Nucleus accumbens (tissue), 56 donors: ENCODE results near the gene MAGEA9B.
"Not testable (repeated sequence)": the region's sequence is repeated elsewhere in the genome, so short reads cannot be mapped to it uniquely, and the experiment has no call there.

ENCODE experiments used
- DNase-seq, 56 donors: peaks; one replicate each; lab custom pipeline; 2025; lab: John Stamatoyannopoulos, UW

The MAGEA9B gene

DNA sequence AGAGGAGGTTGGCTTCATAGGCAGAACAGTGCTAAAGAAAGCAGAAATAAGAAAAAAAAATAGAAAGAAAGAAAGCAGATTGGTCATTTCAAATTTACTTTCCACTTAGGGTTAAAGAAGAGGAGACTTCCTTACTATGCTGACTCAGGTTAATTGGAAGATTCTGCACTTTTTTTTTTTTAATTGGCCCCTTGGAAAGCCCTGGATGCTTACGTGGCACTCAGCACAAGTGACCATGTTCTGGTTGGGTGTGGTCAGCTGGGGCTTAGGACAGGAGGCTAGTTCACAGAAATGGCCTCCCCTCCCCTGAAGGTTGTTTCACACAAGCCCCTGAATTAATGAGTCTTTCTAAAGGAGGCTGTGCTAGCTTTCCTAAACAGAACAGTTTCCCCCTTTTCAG, 14.5 kb downstream of the MAGEA9B start:
- DNase-seq: no peak

DNA sequence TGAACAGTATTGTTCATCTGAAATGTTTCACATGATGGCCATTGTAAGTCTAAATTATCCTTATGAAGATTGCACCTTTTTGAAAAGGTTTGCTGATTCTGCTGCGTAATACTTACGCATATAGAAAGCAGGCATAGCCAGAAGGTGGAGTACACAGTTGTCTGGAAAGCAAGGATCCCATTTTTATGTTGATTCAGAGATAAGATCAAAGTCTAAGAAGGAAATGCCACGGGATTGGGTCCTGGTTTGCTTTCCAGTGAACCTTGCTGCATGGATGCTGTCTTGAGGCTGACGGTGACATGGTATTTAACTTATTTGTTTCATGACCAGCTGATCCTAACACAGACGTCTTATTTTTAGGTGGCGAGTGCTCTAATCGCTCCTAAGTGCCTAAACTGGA, 15.5 kb downstream of the MAGEA9B start:
- DNase-seq: no peak

DNA sequence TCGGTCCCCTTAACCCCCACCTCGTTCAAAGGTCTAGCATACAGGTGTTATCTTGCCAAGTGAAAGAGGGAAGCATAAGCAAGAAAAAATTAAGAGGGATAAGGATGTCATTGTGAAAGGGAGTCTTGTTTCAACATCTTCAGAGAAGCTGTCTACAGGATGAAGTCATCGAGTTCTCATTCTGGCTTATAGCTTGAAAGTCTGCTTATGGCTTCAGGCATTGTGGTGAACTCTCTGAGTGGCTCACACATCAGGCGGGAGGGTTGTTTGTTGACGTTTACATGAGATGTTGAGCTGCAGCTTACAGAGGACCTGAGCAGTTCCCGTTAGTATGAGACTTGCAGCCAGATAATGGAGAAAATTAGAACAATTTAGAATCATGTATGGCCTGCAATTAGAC, 16.6 kb downstream of the MAGEA9B start:
- no peak for DNase-seq

DNA sequence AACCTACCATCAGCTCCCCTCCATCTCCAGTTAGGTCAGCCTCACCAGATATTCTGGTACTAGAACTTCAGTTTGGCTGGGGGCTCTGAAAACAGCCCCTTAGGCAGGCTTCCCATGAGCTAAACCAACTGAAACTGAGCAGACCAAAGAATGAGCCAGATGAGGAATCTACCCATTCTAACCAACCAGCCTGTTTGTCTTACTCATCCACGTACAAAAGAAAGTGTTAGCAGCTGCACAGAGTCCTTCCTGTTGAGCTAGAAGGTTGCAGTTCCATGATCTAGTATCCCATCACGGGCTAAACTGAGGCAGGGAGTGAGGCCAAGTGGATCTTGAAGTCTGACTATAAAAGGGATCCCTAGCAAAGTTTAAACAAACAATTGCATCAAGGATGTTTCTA, 17.5 kb downstream of the MAGEA9B start:
- no peak for DNase-seq

DNA sequence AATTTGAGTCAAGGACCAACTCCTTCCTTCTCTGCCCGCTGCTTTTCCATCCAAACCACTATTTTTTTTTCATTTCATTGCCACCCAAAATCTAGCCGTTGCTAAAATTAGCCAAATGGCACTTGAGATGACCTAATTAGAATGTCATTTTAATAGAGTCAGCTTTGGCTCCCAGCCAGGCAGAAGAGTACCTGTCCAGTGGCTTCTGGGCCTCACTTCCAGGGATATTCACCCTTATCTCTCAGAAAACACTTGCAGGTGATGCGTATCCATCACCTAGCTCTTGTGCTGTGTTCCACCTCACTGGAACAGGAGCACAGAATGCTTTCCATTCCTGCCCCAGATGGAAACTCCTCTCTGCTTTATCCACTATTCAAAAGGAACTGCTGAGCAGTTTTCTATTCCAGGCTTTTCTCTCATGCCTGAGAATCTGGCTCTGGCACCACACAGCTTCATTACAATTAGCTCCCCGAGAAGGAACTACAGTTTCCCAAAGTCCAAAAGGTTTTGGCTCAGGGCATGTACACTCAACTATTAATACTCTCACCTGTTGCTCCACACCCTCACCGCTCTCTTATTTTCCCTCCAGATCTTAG, 18.5 kb downstream of the MAGEA9B start:
- peak in 1 of 56 donors; percentile 1 for DNase-seq

DNA sequence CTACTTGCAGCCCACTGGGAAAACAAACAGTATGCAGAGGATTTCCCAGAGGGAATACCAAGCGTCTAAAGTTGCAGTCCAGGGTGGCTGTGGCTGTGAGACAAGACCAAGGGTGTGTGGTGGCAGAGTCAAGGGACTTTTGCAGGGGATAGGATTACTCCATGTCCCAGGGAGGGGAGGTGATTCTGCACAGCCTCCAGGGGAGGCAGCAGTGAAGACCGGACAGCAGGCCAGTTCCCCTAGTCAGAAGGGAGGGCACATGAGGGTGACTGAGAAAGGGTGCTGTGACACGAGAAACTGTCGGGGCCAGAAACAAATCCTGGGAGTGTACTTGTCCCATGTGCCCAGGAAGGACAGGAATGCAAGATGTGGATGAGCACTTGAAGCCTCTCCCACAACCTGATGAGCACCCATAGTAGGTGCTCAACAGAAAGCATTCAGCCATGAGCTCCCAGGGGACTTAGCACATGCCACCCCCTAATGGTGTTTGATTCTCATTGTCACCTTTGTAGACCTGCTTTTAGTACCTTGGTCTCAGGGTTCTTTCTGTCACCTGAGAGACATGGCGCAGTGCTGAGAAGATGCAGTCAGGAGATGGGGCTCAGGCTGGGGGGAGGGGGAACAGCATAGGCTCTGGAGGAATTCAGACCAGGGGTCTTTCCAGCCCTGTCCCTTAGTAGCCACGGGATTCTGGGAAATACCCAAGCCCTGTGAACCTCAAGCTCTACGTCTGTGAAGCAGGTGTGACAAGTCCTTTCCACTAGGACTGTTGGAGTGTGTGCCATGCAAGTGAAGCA, 19.4 kb downstream of the MAGEA9B start:
- no peak for DNase-seq

DNA sequence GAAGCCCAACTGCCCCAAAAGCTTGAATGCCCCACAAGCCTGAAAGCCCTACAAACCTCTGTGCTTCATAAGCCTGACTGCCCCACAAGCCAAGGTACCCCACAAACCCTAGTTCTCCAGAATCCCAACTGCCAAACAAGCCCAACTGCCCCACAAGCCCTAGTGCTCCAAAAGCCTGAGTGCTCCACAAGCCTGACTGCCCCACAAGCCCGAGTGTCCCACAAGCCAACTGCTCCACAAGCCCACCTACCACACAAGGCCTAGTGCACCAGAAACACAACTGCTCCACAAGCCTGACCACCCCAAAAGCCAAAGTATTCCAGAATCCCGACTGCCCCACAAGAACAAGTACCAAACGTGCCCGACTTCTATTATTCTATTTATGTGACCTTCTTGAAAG, 23.9 kb downstream of the MAGEA9B start:
- no peak for DNase-seq

DNA sequence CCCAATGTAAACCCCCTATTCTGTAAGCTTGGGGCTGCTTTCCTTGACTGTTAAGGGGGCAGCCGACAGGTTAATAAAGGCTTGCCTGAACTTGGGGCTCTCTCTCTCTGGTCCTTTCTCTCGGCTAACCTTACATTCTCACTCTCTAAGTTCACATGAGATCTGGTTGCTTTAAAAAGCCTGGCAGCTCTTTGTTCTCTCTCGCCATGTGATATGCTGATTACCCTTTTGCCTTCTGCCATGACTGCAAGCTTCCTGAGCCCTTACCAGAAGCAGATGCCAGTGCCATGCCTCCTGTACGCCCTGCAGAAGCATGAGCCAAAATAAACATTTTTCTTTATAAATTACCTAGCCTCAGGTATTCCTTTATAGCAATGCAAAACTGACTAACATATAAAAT, 32.0 kb downstream of the MAGEA9B start:
- not testable (repeated sequence) for DNase-seq

DNA sequence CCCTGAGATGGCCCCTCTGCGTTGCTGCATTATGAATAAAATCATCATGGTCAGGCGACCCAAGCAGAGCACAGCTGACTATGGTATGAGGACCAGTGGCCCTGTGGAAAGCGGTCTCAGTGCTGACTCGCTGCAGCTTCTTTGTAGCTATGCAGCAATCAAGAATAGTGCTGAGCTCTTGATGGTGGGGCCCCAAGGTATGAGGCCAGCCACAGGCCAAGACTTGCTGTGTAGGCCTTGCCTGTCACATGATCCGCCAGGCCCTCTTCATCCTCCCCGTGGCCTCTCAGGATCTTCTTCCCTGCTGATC, 35.4 kb downstream of the MAGEA9B start:
- DNase-seq: not testable (repeated sequence)

DNA sequence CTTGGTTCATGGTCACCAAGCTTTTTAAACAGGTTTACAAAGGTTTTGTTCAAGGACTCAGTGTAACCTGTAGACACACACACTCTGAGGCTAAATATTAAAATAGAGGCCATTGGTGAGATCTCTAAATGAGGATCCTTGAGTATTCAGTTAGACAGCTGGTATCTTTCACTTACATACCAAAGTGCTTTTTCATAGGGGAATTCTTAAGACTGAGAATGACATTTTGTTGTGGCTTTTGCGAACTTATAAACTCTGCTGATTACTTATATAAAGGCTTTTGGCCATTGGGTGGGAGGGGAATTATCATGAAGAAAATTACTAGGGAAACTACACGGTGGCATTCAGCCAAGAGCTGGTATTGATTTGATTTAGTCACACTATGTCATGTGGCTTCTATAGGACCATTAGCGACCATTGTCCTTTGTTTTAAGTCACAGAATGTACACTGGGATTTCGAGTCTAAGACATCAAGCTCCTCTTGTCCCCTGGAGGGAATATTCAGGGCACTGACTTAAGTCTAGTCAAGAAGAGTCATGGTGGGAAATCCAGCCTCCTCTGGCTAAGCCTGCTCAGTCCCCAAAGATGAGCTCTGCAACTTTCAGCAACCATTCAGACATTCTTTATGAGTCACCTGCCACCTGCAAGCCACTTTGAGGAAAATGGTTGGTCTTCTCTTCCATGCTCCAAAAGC, 35.9 kb downstream of the MAGEA9B start:
- DNase-seq: not testable (repeated sequence)

DNA sequence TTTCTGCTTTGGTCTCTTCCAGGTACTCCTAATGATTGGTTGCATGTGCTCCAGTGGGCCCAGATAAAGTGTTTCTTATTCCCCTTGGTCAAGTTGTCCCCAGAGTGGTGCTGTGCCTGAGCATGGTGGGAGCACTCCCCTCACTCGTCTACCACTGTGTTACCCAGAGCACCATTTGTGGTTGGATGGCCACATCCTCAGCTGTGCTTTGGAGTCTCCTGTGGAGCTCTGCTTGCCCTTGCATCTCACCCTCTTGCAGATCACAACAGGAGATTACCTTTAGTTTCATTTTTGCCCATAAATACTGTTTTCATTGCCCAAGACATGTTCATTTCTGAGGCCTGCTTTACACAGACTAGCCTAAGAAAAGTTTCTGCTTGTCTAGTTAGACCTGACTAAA, 36.8 kb downstream of the MAGEA9B start:
- DNase-seq: not testable (repeated sequence)

DNA sequence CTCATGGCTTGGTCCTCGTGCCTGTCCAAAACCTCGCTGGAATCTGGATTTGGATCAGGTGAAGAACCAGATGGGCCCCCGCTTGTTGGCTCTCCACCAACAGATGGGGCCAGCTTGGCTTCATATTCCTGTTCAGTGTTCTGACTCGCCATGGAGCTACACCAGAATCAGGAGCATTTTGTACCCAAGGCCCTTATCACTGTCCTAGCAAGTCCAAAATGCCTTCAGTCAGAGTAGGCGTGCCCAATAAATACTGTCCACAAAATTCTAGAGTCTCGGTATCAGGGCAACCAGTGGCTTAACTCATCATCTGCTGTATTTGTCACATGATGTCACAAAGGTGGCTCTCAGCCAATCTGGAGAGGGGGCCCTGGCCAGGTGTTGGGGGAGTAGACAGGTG, 37.6 kb downstream of the MAGEA9B start, which contains the start of gene HSFX3:
TSS of gene HSFX3 (minus strand) at position 224 of the 400 bp plus-strand sequence. CDS start at position 152, 72 bp downstream.
- not testable (repeated sequence) for DNase-seq

DNA sequence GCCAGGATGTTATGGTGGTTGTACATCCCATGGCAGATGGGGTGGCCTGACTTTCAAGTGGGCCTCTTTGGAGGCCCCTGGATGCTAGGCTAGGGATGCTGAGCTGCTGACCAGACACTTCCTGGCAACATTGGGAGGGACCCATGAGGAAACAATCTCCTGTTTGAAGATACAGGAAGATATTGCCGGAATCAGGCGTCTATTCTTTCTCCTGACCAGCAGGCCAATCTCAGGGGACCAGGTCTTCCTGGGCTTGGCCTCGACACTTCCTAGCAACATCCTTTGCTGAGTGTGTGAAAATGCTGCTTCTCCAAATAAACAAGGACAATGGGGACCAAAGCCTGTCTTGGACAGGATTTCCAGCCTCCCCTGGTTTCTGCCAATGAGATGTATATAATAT, 39.5 kb downstream of the MAGEA9B start:
- DNase-seq: not testable (repeated sequence)

DNA sequence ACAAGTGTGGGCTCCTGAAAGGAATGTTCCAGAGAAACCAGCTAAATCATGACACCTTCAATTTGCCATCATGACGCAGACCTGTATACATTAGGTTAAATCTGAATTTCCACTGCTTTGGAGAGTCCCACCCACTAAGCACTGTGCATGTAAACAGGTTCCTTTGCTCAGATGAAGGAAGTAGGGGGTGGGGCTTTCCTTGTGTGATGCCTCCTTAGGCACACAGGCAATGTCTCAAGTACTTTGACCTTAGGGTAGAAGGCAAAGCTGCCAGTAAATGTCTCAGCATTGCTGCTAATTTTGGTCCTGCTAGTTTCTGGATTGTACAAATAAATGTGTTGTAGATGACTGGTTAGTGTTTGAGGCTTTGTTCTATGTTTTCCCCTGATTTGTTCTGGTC, 40.3 kb downstream of the MAGEA9B start:
- DNase-seq: not testable (repeated sequence)

DNA sequence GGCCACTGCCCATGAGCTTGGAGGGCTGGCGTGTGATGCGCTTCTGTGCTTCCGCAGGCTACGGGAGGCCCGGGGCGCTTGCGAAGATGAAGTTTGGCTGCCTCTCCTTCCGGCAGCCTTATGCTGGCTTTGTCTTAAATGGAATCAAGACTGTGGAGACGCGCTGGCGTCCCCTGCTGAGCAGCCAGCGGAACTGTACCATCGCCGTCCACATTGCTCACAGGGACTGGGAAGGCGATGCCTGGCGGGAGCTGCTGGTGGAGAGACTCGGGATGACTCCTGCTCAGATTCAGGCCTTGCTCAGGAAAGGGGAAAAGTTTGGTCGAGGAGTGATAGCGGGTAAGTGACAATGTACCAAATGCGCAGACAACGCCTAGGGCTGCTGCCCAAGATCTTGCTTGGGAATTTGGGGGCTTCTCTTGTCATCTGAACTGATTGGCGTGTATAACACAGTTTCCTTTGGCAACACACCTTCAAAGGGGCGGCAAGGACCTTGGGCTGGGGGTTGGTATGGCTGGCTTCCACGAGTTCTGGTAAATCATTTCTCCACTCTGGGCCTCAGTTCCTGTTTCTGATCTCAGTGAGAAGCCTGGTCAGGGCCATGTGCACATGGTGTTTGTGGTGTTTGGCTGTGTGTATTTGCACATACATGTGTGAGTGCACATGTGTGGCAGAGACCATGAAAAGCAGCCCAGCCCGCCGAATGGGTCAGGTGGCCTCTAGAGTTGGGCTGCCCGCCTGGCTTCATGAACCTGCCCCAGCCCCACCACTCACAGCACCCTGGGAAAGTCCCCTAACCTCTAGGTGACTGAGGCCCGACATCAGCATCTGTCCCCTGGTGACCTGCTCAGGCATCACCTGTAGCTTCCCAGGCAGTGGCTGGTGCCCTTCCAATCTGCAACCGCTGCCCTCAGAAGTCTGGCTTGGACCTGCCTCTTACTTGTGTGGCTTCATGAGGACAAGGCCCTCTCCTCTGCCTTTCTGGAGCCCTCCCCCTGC, 41.4 kb downstream of the MAGEA9B start:
- peak in 1 of 56 donors; percentile 1 for DNase-seq

DNA sequence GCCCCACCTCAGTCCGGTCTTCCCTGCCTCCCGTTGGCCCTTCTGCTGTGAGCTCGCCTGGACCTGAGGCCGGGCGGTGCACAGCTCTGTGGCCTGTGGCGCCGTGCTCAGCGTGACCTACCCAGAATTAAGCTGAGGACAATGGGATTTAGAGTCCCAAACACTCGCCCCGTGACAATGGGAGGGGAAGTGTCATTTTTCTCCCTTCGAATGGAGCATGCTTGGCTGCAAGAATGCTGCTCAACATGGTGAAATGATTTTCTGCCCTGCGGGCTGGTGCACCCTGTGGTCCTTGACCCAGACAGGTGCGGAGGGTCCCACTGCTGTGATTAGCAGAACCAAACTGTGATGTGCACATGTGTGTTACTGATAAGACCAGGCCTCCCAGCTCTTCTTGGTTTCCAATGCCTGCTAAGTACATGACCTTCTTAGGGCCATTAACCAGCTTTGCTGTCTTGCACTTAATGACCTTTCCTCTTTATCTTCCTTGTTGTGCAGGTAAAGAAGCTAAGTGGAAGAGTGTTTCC, 45.7 kb downstream of the MAGEA9B start:
- no peak for DNase-seq

DNA sequence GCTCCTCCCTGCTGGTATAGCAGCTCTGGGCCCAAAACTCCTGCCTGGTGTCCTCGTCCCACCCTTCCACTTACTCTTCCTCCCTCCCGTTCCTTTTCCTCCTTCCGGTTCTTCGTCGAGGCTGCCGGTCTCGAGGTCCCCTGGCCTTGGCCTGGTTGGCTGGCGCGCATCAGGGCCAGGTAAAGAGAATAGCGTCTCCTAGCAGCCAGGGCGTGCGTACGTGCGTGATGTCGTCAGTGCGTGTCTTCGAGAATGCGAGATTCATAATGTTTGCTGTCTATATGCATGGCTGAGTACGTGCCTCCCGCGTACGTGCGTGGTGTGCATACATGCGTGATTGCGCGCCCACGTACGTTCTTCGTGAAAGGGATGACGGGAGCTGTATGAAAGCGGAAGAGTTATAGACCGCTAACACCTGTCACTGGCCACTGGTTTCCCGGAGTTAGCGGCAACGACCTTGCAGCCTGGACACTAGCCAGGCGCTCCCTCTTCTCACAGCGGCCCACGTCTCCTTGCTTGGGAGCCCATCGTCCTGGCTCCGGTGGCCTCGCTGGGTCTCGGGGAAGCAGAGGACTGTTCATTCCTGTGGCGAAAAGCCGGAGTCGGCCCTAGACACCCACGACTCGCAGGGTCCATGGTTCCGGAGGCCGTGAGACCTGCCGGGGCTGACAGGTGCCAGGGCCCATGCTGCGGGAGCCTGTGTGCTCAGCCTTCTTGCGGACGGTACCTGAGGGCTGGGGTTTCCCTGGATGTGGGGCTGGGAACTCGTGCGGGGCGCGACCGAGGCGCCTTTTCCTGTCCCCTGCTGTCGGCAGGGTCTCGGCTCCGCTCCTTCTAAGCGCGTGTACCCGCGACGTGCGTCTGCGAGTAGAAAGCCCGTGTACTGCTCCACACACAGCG, 46.4 kb downstream of the MAGEA9B start, which contains the start of gene EOLA1:
TSS of gene EOLA1 (plus strand) at position 392 of the 900 bp plus-strand sequence. CDS start 4,619 bp downstream, outside the sequence.
- peak in 47 of 56 donors; percentile 55 to 93 (median 82) for DNase-seq

DNA sequence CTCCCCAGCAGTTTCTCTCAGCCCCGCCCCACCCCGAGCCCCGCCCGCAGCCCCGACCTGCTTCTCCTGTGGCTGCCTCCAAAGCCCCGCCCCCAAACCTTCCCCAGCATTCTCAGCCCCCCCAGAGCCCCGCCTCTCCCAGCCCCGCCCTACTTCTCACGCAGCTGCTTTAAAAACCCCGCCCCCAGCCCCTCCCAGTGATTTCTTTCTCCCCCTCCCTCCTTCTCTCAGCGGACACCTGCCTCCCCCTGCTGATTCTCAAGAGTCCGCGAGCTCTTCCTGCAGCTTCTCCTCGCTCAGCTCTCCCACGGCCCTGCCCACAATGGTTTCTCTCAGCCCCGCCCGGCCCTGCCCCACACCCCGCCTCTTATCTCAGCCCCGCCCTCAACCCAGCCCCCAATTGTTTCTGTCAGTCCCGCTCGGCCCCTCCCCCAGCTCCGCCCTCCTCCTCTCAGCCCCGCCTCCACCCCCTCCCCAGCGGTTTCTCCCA, 47.1 kb downstream of the MAGEA9B start:
- peak in 55 of 56 donors; percentile 33 to 96 (median 88) for DNase-seq
